ENCODE results near the gene NEDD4L. TPM values are rescaled to one million over a fixed set of nuclear protein-coding genes. Genes with fewer than 3 reads are reported as not detected.
A peak's percentile ranks its signal among the peaks of the same experiment; 100 is the strongest.

The NEDD4L gene
- total RNA-seq, 4 donors from 2014 or later, result 16.2 to 63.0 (median 30.4) TPM

GRCh38 chr18:58212274-58212673 is 168.2 kb downstream of the NEDD4L start:
- DNase-seq (ENCODE audit: low spot score), result no peak
- TF ChIP-seq CTCF (IDR thresholded peaks at IDR 0.05), result no peak
- ATAC-seq (ENCODE audit: low FRiP score), result no peak

- DNase-seq (ENCODE audit: low spot score) (no peak), ATAC-seq (ENCODE audit: low FRiP score) (no peak)
- no peak for TF ChIP-seq CTCF (IDR thresholded peaks at IDR 0.05)
Observed at GRCh38 chr18:58213440-58213839, 169.4 kb downstream of the NEDD4L start.

GRCh38 chr18:58215011-58215410 is 171.0 kb downstream of the NEDD4L start:
- no peak for TF ChIP-seq CTCF (IDR thresholded peaks at IDR 0.05)
- ATAC-seq (ENCODE audit: low FRiP score), result no peak
- DNase-seq (ENCODE audit: low spot score), result no peak

GRCh38 chr18:58216071-58216481 is 172.1 kb downstream of the NEDD4L start:
- DNase-seq (ENCODE audit: low spot score), result no peak
- ATAC-seq (ENCODE audit: low FRiP score), result peak; percentile 87
- TF ChIP-seq CTCF (IDR thresholded peaks at IDR 0.05), result no peak

- ATAC-seq (ENCODE audit: low FRiP score) (no peak), DNase-seq (ENCODE audit: low spot score) (no peak)
- TF ChIP-seq CTCF (IDR thresholded peaks at IDR 0.05), result no peak
Observed at GRCh38 chr18:58217052-58217451, 173.0 kb downstream of the NEDD4L start.

GRCh38 chr18:58218117-58218516 is 174.1 kb downstream of the NEDD4L start:
- DNase-seq (ENCODE audit: low spot score) (no peak), ATAC-seq (ENCODE audit: low FRiP score) (no peak)
- no peak for TF ChIP-seq CTCF (IDR thresholded peaks at IDR 0.05)

GRCh38 chr18:58221060-58221725 is 177.2 kb downstream of the NEDD4L start:
- peak; percentile 72 for ATAC-seq (ENCODE audit: low FRiP score)
- no peak for TF ChIP-seq CTCF (IDR thresholded peaks at IDR 0.05)

More at GRCh38 chr18:58221060-58221725, 177.2 kb downstream of the NEDD4L start:
- no peak for DNase-seq (ENCODE audit: low spot score)
